T-cell (primary cell): ENCODE results near the gene GAK. TPM values are rescaled to one million over a fixed set of nuclear protein-coding genes. Genes with fewer than 3 reads are reported as not detected.

Source experiments
- ATAC-seq, 4 experiments: fragments of 200-7000 bp in 3 of 4; fragments of 150-1000 bp in 1 of 4; cut with Tn5 transposase; replicated peaks in 1 of 4; 1 replicate in 3 of 4; 2 replicates in 1 of 4; pipeline ENCODE4 v1.10.0; 2021; ENCODE audit warnings: moderate library complexity in 3 of 4, mild to moderate bottlenecking in 2 of 4, moderate number of reproducible peaks in 1 of 4
- CTCF ChIA-PET, 2 donors: fragments of 300-600 bp; sonication (Branson Sonifier 250); formaldehyde crosslinking; loops; one replicate each; lab custom pipeline; 2022; ENCODE audit warnings: antibody characterized with exemption in 2 of 2; lab: Charles Lee
- POLR2A ChIA-PET, 2 donors: fragments of 300-600 bp; sonication (Branson Sonifier 250); formaldehyde crosslinking; loops; one replicate each; lab custom pipeline; 2022; ENCODE audit warnings: antibody characterized with exemption in 2 of 2; lab: Charles Lee
- DNase-seq, 35 experiments: peaks; one replicate each; pipeline versions ENCODE4 v3.0.0 to v3.0.0-alpha.2; 2013 to 2023
- H3K27ac ChIP-seq: one replicate; pipeline ENCODE4 v1.5.1; 2013; ENCODE audit warnings: low read length
- H3K27me3 ChIP-seq, 2 experiments: replicated peaks in 1 of 2; 1 replicate in 1 of 2; 2 replicates in 1 of 2; pipeline versions ENCODE4 v1.6.1 to v1.7.0; 2013; ENCODE audit warnings: low read length in 1 of 2, mixed read lengths in 1 of 2; ENCODE audit not compliant: control insufficient read depth in 2 of 2, insufficient read depth in 2 of 2; ENCODE audit errors: extremely low read depth in 1 of 2
- H3K36me3 ChIP-seq, 2 donors: 1 replicate in 1 of 2; 2 replicates in 1 of 2; pipeline versions ENCODE4 v1.6.1 to v1.7.0; 2013; ENCODE audit warnings: low read length in 1 of 2; ENCODE audit not compliant: control insufficient read depth in 2 of 2, insufficient read depth in 1 of 2; ENCODE audit errors: extremely low read depth in 1 of 2
- H3K4me1 ChIP-seq, 2 experiments: 1 replicate in 1 of 2; 2 replicates in 1 of 2; pipeline versions ENCODE4 v1.6.1 to v1.7.0; 2013; ENCODE audit warnings: low read length in 2 of 2, mixed read lengths in 1 of 2; ENCODE audit not compliant: insufficient read depth in 2 of 2, control insufficient read depth in 1 of 2; ENCODE audit errors: extremely low read depth in 1 of 2
- H3K4me3 ChIP-seq, 2 donors: 1 replicate in 1 of 2; 2 replicates in 1 of 2; pipeline versions ENCODE4 v1.5.1 to v1.7.0; 2013; ENCODE audit warnings: mild to moderate bottlenecking in 2 of 2, low read length in 1 of 2, moderate library complexity in 1 of 2; ENCODE audit not compliant: control insufficient read depth in 1 of 2; ENCODE audit errors: extremely low read depth in 1 of 2
- H3K9me3 ChIP-seq: 2 replicates; pipeline ENCODE4 v1.7.0; 2013
- H3K27ac Mint-ChIP-seq, 2 donors: one replicate each; pipeline ENCODE4 v1.8.0; 2020 to 2021; ENCODE audit warnings: mild to moderate bottlenecking in 2 of 2, mixed read lengths in 2 of 2
- H3K27me3 Mint-ChIP-seq, 2 donors: one replicate each; pipeline ENCODE4 v1.8.0; 2021 to 2022; ENCODE audit warnings: mixed read lengths in 2 of 2
- H3K36me3 Mint-ChIP-seq: one replicate; pipeline ENCODE4 v1.8.0; 2021; ENCODE audit warnings: mixed read lengths
- H3K4me1 Mint-ChIP-seq, 3 donors: one replicate each; pipeline ENCODE4 v1.8.0; 2020 to 2022; ENCODE audit warnings: mixed read lengths in 3 of 3, mild to moderate bottlenecking in 1 of 3
- H3K4me3 Mint-ChIP-seq, 3 donors: one replicate each; pipeline ENCODE4 v1.8.0; 2020 to 2022; ENCODE audit warnings: mild to moderate bottlenecking in 3 of 3, mixed read lengths in 3 of 3, moderate library complexity in 3 of 3
- H3K9me3 Mint-ChIP-seq, 3 donors: one replicate each; pipeline ENCODE4 v1.8.0; 2020 to 2022; ENCODE audit warnings: mixed read lengths in 3 of 3
- WGBS: methylation state at CpG from one replicate; pipeline ENCODE4 v1.1.5; 2013; ENCODE audit warnings: missing lambda C conversion rate; ENCODE audit not compliant: insufficient coverage; 5-methylcytosine and 5-hydroxymethylcytosine counted together
- total RNA-seq, 35 experiments: library from RNA in 6 of 35; stranded (reverse) in 6 of 35; fragments of 120-200 nt in 1 of 35; gene quantifications; one replicate each; pipeline versions ENCODE4 v1.2.1 to v1.2.4 and lab custom pipeline; 2013 to 2026

GAK gene
- total RNA-seq, 5 donors from 2014 or later (not counting 1 experiment from before 2014, with no cell fraction given): 182 to 225 (median 218) TPM

- ATAC-seq: no peak
- H3K36me3 ChIP-seq: peaks cover 24 to 58% of the 10 kb centered on the region in 2 donors
Observed at GRCh38 chr4:875818-876423, 56.2 kb downstream of the GAK start.

DNA sequence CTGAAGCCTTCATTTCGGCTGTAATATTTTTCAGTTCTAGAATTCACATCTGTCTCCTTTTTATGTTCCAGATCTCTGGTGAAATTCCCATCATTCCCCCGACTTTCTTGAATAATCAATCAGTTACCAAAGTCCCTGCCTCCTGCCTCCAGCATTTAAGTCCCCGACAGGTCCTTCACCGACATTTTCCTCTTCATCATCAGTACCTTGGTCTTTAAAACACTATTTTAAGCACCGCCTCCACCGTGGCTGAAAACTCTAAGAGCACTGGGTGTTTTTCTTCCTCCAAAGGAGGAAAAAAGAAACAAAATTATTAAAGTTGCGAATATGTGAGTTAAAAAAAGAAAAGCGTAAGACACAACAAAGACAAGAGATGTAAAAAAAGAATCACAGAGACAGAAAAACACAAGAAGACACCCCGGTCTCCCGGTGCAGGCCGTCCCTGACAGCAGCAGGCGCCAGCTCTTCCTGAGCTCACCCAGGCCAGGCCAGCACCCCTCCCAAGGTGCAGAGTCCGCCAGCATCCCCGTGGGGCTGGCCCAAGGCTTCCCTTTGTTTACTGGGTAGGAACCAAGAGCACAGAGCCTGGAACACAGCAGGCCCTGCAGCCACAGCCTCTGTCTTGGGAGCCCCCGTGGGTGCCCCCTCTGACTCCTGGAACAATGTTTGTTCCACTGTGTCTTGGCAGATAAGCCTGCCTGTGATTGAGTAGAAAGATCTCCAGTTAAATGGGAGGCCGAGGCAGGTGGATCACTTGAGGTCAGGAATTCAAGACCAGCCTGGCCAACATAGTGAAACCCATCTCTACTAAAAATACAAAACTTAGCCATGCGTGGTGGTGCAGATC lies 56.9 kb downstream of the GAK start:
- H3K27me3 Mint-ChIP-seq: no peaks in the 10 kb centered on the region
- no peak overlapping the region for H3K27ac ChIP-seq
- CTCF ChIA-PET: no interaction called here
- H3K4me3 ChIP-seq: no peak overlapping the region
- no peaks in the 10 kb centered on the region for H3K27me3 ChIP-seq
- H3K27ac Mint-ChIP-seq: peak overlapping the region; percentile 5 to 10
- H3K4me1 Mint-ChIP-seq: peaks cover 23 to 41% (median 27%) of the 10 kb centered on the region in 3 donors
- 93% methylated on average over 6 of the region's 17 CpGs for WGBS
- no peak overlapping the region for H3K4me3 Mint-ChIP-seq
- ATAC-seq: no peak
- H3K36me3 Mint-ChIP-seq: peaks cover 40% of the 10 kb centered on the region
- DNase-seq: no peak
- H3K4me1 ChIP-seq: peaks cover 0 to 20% of the 10 kb centered on the region in 2 experiments
- POLR2A ChIA-PET: no interaction called here
- H3K9me3 Mint-ChIP-seq: no peaks in the 10 kb centered on the region
- no peaks in the 10 kb centered on the region for H3K9me3 ChIP-seq
- peaks cover 24 to 62% of the 10 kb centered on the region in 2 donors for H3K36me3 ChIP-seq

More at GRCh38 chr4:875818-876423, 56.2 kb downstream of the GAK start:
- Mint-ChIP-seq H3K4me1 (peaks cover 28 to 45% (median 32%) of the 10 kb centered on the region in 3 donors), H3K27me3 (no peaks in the 10 kb centered on the region), H3K9me3 (no peaks in the 10 kb centered on the region), H3K27ac (no peak overlapping the region), H3K4me3 (no peak overlapping the region), H3K36me3 (peaks cover 35% of the 10 kb centered on the region)
- no peak overlapping the region for H3K27ac ChIP-seq
- H3K4me3 ChIP-seq: no peak overlapping the region
- CTCF ChIA-PET: no interaction called here
- POLR2A ChIA-PET: no interaction called here
- H3K4me1 ChIP-seq: peaks cover 0 to 24% of the 10 kb centered on the region in 2 experiments
- DNase-seq: no peak
- WGBS: 99% methylated on average over 17 of the region's 26 CpGs
- no peaks in the 10 kb centered on the region for H3K9me3 ChIP-seq
- no peaks in the 10 kb centered on the region for H3K27me3 ChIP-seq

DNA sequence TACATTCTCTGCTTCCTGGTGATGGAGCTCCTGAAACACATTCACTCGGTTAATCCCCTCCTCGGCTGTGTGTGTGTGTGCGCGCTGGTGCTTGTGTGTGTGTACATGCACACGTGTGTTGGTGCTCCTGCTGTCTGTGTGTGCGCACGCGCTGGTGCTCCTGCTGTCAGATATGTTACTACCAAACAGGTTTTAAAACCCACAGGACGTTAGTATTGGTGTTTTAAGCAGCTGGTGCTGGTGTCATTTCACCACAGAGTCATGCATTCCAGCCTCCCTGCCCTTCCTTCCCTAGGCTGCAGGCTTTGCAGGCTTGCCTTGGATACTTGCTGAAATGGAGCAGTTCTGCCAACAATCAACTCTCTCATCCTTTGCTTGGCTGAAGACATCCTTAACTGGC lies 58.1 kb downstream of the GAK start:
- H3K9me3 ChIP-seq: no peaks in the 10 kb centered on the region
- no peak overlapping the region for H3K4me3 ChIP-seq
- no peak overlapping the region for H3K27ac Mint-ChIP-seq
- CTCF ChIA-PET: no interaction called here
- H3K36me3 ChIP-seq: peaks cover 25 to 62% of the 10 kb centered on the region in 2 donors
- no peaks in the 10 kb centered on the region for H3K27me3 Mint-ChIP-seq
- no peak for DNase-seq
- no peak overlapping the region for H3K27ac ChIP-seq
- peaks cover 0 to 11% of the 10 kb centered on the region in 2 experiments for H3K4me1 ChIP-seq
- POLR2A ChIA-PET: no interaction called here
- peaks cover 12 to 30% (median 18%) of the 10 kb centered on the region in 3 donors for H3K4me1 Mint-ChIP-seq
- WGBS: no CpG with 5 or more reads among the region's 9 CpGs
- peaks cover 47% of the 10 kb centered on the region for H3K36me3 Mint-ChIP-seq
- H3K27me3 ChIP-seq: no peaks in the 10 kb centered on the region
- no peaks in the 10 kb centered on the region for H3K9me3 Mint-ChIP-seq
- no peak for ATAC-seq
- H3K4me3 Mint-ChIP-seq: no peak overlapping the region

DNA sequence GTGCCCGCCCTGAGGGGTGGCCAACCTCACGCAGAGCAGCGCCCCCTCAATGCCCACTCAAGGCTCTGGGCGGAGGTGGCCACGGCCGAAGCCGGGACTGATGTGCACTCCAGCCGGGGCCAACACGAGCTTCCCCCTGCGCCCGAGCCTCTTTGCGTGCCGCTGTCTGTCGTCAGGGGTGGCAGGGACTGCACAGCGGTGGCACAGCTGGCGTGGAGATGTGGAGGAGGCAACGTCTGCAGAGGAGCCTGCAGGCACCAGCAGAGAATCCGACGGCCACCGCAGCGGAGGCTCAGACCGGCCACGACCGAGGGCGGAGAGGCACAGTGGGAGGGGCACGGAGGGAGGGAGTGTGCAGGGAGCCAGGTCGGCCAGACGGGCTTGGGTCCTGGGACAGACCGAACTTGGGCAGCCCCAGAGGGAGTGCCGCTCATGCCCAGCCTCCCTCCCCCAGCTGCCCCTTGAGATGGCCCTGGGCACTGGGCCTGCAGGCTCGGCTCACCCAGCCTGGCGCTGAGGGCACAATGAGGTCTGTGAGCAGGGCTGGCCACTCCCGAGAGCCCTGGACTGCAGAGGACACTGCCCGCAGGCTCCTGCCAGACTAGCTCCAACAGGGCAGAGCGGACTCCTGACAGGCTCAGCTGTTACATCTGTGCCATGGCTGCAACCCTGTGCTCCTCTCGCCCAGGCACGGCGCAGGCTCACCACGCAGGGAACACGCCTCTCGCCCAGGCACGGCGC lies 59.7 kb downstream of the GAK start:
- Histone ChIP-seq H3K4me3 (no peak overlapping the region), H3K36me3 (peaks cover 33 to 68% of the 10 kb centered on the region in 2 donors), H3K9me3 (no peaks in the 10 kb centered on the region), H3K27me3 (no peaks in the 10 kb centered on the region), H3K4me1 (no peaks in the 10 kb centered on the region), H3K27ac (no peak overlapping the region)
- ATAC-seq (peak in 1 of 4 experiments; percentile 10), DNase-seq (no peak)
- CTCF ChIA-PET: no interaction called here
- H3K4me3 Mint-ChIP-seq: no peak overlapping the region
- H3K4me1 Mint-ChIP-seq: peaks cover 0 to 18% (median 6%) of the 10 kb centered on the region in 3 donors
- POLR2A ChIA-PET: no interaction called here
- no peaks in the 10 kb centered on the region for H3K9me3 Mint-ChIP-seq
- 96% methylated on average over 42 of the region's 43 CpGs for WGBS
- peaks cover 46% of the 10 kb centered on the region for H3K36me3 Mint-ChIP-seq
- H3K27me3 Mint-ChIP-seq: no peaks in the 10 kb centered on the region
- H3K27ac Mint-ChIP-seq: no peak overlapping the region

DNA sequence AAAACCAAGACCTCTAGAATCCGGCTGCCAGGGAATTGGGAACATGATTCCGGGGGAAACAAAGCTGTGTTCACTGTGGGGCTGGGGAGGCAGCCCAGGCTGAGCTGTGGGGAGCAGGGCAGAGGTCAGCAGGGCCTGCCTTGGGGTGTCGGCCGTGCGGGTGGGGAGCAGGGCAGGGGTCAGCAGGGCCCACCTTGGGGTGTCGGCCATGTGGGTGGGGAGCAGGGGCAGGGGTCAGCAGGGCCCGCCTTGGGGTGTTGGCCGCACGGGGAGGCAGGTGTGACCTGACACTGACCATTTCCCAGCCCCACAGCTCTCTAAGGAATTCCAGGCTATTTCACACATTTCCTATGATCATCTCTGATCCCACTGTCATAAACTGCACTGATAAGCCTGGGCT lies 60.6 kb downstream of the GAK start:
- DNase-seq: no peak

GRCh38 chr4:870951-871350 lies 61.2 kb downstream of the GAK start:
- peaks cover 35 to 68% of the 10 kb centered on the region in 2 donors for H3K36me3 ChIP-seq
- DNase-seq (no peak), ATAC-seq (no peak)
- no peak overlapping the region for H3K27ac ChIP-seq
- Mint-ChIP-seq H3K27me3 (no peaks in the 10 kb centered on the region), H3K36me3 (peaks cover 44% of the 10 kb centered on the region), H3K4me3 (no peak overlapping the region), H3K9me3 (no peaks in the 10 kb centered on the region), H3K27ac (no peak overlapping the region), H3K4me1 (peaks cover 0 to 18% (median 2%) of the 10 kb centered on the region in 3 donors)
- H3K9me3 ChIP-seq: no peaks in the 10 kb centered on the region
- no peaks in the 10 kb centered on the region for H3K4me1 ChIP-seq
- no peaks in the 10 kb centered on the region for H3K27me3 ChIP-seq
- POLR2A ChIA-PET: no interaction called here
- CTCF ChIA-PET: no interaction called here
- WGBS: 97% methylated on average over 20 of the region's 20 CpGs
- H3K4me3 ChIP-seq: no peak overlapping the region

More for the DNA sequence above, 60.6 kb downstream of the GAK start:
- Histone ChIP-seq H3K27me3 (no peaks in the 10 kb centered on the region), H3K4me3 (no peak overlapping the region), H3K4me1 (no peaks in the 10 kb centered on the region), H3K27ac (no peak overlapping the region), H3K9me3 (no peaks in the 10 kb centered on the region), H3K36me3 (peaks cover 35 to 68% of the 10 kb centered on the region in 2 donors)
- no peak for ATAC-seq
- Mint-ChIP-seq H3K36me3 (peaks cover 46% of the 10 kb centered on the region), H3K27ac (no peak overlapping the region), H3K4me1 (peaks cover 0 to 18% (median 2%) of the 10 kb centered on the region in 3 donors), H3K4me3 (no peak overlapping the region), H3K27me3 (no peaks in the 10 kb centered on the region), H3K9me3 (no peaks in the 10 kb centered on the region)
- WGBS: 100% methylated on average over 3 of the region's 9 CpGs
- CTCF ChIA-PET: no interaction called here
- POLR2A ChIA-PET: no interaction called here
